Brain microvascular endothelial cell (primary cell): ENCODE data around the gene CNKSR1.
"Not testable (repeated sequence)": the region's sequence is repeated elsewhere in the genome, so short reads cannot be mapped to it uniquely, and the experiment has no call there.

Source experiments
- DNase-seq: peaks from one replicate; pipeline ENCODE4 v3.0.0-alpha.2; 2020
- H3K27ac ChIP-seq: fragments of 250-450 bp; sonication (Bioruptor Pico); 2 replicates; pipeline ENCODE4 v1.5.1; 2020; ENCODE audit warnings: mild to moderate bottlenecking, moderate library complexity
- H3K27me3 ChIP-seq: fragments of 250-450 bp; sonication (Bioruptor Pico); replicated peaks from 2 replicates; pipeline ENCODE4 v1.5.1; 2020; ENCODE audit warnings: mild to moderate bottlenecking
- H3K36me3 ChIP-seq: fragments of 250-450 bp; sonication (Bioruptor Pico); replicated peaks from 2 replicates; pipeline ENCODE4 v1.5.1; 2020; ENCODE audit warnings: mild to moderate bottlenecking
- H3K4me3 ChIP-seq: 2 replicates; pipeline ENCODE4 v1.5.1; 2011; ENCODE audit warnings: low read depth, mild to moderate bottlenecking, control low read depth, low read length, moderate library complexity
- CTCF ChIP-seq: IDR thresholded peaks from 2 replicates; pipeline ENCODE4 v1.5.1; 2011; ENCODE audit warnings: low read depth, mild to moderate bottlenecking, moderate library complexity, low read length, control low read depth, inconsistent platforms; ENCODE audit errors: missing control alignments
- in situ Hi-C: cut with HindIII; loops from 2 replicates; pipeline ENCODE4 v1.10.0; 2017; ENCODE audit warnings: low sequenced_read_pairs, low pct_ligation_motif_present

Gene CNKSR1

GRCh38 chr1:26221094-26221493 is 43.8 kb downstream of the CNKSR1 start:
- in situ Hi-C loops, result no loop called here
- TF ChIP-seq CTCF, result no peak
- H3K27me3 ChIP-seq, result peaks cover 3% of the 10 kb centered on the region
- H3K36me3 ChIP-seq, result no peaks in the 10 kb centered on the region
- no peak overlapping the region for H3K4me3 ChIP-seq
- DNase-seq, result no peak
- no peak overlapping the region for H3K27ac ChIP-seq

- H3K27ac ChIP-seq, result no peak overlapping the region
- in situ Hi-C loops, result no loop called here
These were observed 47.3 kb downstream of the CNKSR1 start for GRCh38 chr1:26224606-26225005.

GRCh38 chr1:26225033-26225831 is 47.9 kb downstream of the CNKSR1 start:
- peaks cover 3% of the 10 kb centered on the region for H3K27me3 ChIP-seq
- TF ChIP-seq CTCF, result no peak
- DNase-seq, result peak; percentile 15
- in situ Hi-C loops, result no loop called here
- H3K36me3 ChIP-seq, result no peaks in the 10 kb centered on the region
- peak overlapping the region; percentile 52 for H3K4me3 ChIP-seq
- no peak overlapping the region for H3K27ac ChIP-seq

More at GRCh38 chr1:26224606-26225005, 47.3 kb downstream of the CNKSR1 start:
- Histone ChIP-seq H3K36me3 (no peaks in the 10 kb centered on the region), H3K4me3 (peak overlapping the region; percentile 52), H3K27me3 (peaks cover 3% of the 10 kb centered on the region)
- DNase-seq, result no peak
- TF ChIP-seq CTCF, result no peak

GRCh38 chr1:26230682-26231081 is 53.4 kb downstream of the CNKSR1 start:
- in situ Hi-C loops, H3K27ac ChIP-seq, H3K36me3 ChIP-seq, DNase-seq, H3K4me3 ChIP-seq, H3K27me3 ChIP-seq: not testable (repeated sequence)

GRCh38 chr1:26233903-26234643 is 56.8 kb downstream of the CNKSR1 start, which contains the start of gene CEP85:
Gene CEP85, plus strand, starts transcription at chr1:26234200. Its CDS starts 5,584 bp downstream, at chr1:26239784.
- H3K36me3 ChIP-seq, result no peaks in the 10 kb centered on the region
- in situ Hi-C loops, result no loop called here
- H3K27ac ChIP-seq, result peak within 1 kb of the TSS; percentile 38
- DNase-seq, result peak; percentile 96
- peak within 1 kb of the TSS; percentile 98 for H3K4me3 ChIP-seq
- peak; percentile 90 for TF ChIP-seq CTCF
- no peaks in the 10 kb centered on the region for H3K27me3 ChIP-seq

GRCh38 chr1:26234644-26235370 is 57.5 kb downstream of the CNKSR1 start:
- peak; percentile 30 for TF ChIP-seq CTCF
- Histone ChIP-seq H3K36me3 (no peaks in the 10 kb centered on the region), H3K4me3 (peak overlapping the region; percentile 98), H3K27me3 (no peaks in the 10 kb centered on the region), H3K27ac (peak overlapping the region; percentile 38)
- DNase-seq, result peak; percentile 15
- in situ Hi-C loops, result no loop called here
